SU-DHL-6 (cell line): ENCODE results near the gene MYMK.

Experiments used
- CTCF ChIP-seq: fragments of 200-600 bp; sonication (generic); IDR thresholded peaks from one replicate; pipeline ENCODE4 v1.5.1; 2017; ENCODE audit warnings: antibody characterized with exemption, mild to moderate bottlenecking, low read length, moderate library complexity; ENCODE audit not compliant: insufficient read depth, poor library complexity, severe bottlenecking
- EZH2phosphoT487 ChIP-seq: fragments of 200-600 bp; sonication (generic), shearing (Covaris generic); conservative IDR thresholded peaks from 2 replicates; pipeline ENCODE4 v1.6.1; 2018; ENCODE audit warnings: mild to moderate bottlenecking, antibody characterized with exemption, low read length, moderate library complexity, mixed read lengths

GRCh38 chr9:133552236-133552635 lies 27.5 kb upstream of the MYMK start:
- TF ChIP-seq CTCF (no peak), EZH2phosphoT487 (no peak)
